GM23338 (cell line): ENCODE data around the gene FKBP5. TPM values are rescaled to one million over a fixed set of nuclear protein-coding genes. Genes with fewer than 3 reads are reported as not detected.
A peak's percentile ranks its signal among the peaks of the same experiment; 100 is the strongest.

Experiments used
- ATAC-seq: fragments of 200-7000 bp; cut with Tn5 transposase; 3 replicates; pipeline ENCODE4 v1.9.1; 2020
- DNase-seq: peaks from one replicate; pipeline ENCODE4 v3.0.0-alpha.2; 2015; ENCODE audit warnings: low spot score
- H2AFZ ChIP-seq: fragments of 200-600 bp; sonication (generic); 2 replicates; pipeline ENCODE4 v1.8.0; 2016; ENCODE audit warnings: antibody characterized with exemption, mild to moderate bottlenecking, moderate library complexity
- H3F3A ChIP-seq: fragments of 200-600 bp; sonication (generic); replicated peaks from 2 replicates; pipeline ENCODE4 v1.8.0; 2017; ENCODE audit warnings: antibody characterized with exemption, mixed run types, low read depth
- H3K27ac ChIP-seq: fragments of 200-600 bp; sonication (generic); 2 replicates; pipeline ENCODE4 v1.6.1; 2016; ENCODE audit warnings: low read depth
- H3K27me3 ChIP-seq: fragments of 200-600 bp; sonication (generic); 2 replicates; pipeline ENCODE4 v1.8.0; 2016; ENCODE audit warnings: mild to moderate bottlenecking, mixed run types, moderate library complexity; ENCODE audit not compliant: insufficient read depth
- H3K36me3 ChIP-seq: fragments of 200-600 bp; sonication (generic); 2 replicates; pipeline ENCODE4 v1.8.0; 2016; ENCODE audit warnings: mild to moderate bottlenecking; ENCODE audit not compliant: insufficient read depth
- H3K4me1 ChIP-seq: fragments of 200-600 bp; sonication (generic); 2 replicates; pipeline ENCODE4 v1.8.0; 2016; ENCODE audit warnings: mild to moderate bottlenecking, moderate library complexity; ENCODE audit not compliant: insufficient read depth
- H3K4me2 ChIP-seq: fragments of 200-600 bp; sonication (generic); 2 replicates; pipeline ENCODE4 v1.7.1; 2017; ENCODE audit warnings: mixed run types
- H3K4me3 ChIP-seq: fragments of 200-600 bp; sonication (generic); 2 replicates; pipeline ENCODE4 v1.6.1; 2016; ENCODE audit warnings: mixed run types
- H3K79me2 ChIP-seq: fragments of 200-600 bp; sonication (generic); replicated peaks from 2 replicates; pipeline ENCODE4 v1.8.0; 2017; ENCODE audit warnings: mild to moderate bottlenecking; ENCODE audit not compliant: insufficient read depth
- H3K9me2 ChIP-seq: fragments of 200-600 bp; sonication (generic); 2 replicates; pipeline ENCODE4 v1.8.0; 2017; ENCODE audit not compliant: insufficient read depth
- H4K20me1 ChIP-seq: fragments of 200-600 bp; sonication (generic); replicated peaks from 2 replicates; pipeline ENCODE4 v1.8.0; 2017; ENCODE audit warnings: mild to moderate bottlenecking; ENCODE audit not compliant: insufficient read depth
- H3K27ac Mint-ChIP-seq: 2 replicates; pipeline ENCODE4 v1.8.0; 2020; ENCODE audit warnings: inconsistent platforms, mild to moderate bottlenecking, moderate library complexity, mixed read lengths
- H3K27me3 Mint-ChIP-seq: 3 replicates; pipeline ENCODE4 v1.8.0; 2022; ENCODE audit warnings: low read depth, mild to moderate bottlenecking, moderate library complexity, mixed read lengths, inconsistent platforms; ENCODE audit not compliant: insufficient read depth, poor library complexity
- H3K36me3 Mint-ChIP-seq: 3 replicates; pipeline ENCODE4 v1.8.0; 2021; ENCODE audit warnings: low read depth, mild to moderate bottlenecking, inconsistent platforms, moderate library complexity, mixed read lengths
- H3K4me1 Mint-ChIP-seq: 3 replicates; pipeline ENCODE4 v1.8.0; 2020; ENCODE audit warnings: mild to moderate bottlenecking, inconsistent platforms, mixed read lengths
- H3K4me3 Mint-ChIP-seq: 3 replicates; pipeline ENCODE4 v1.8.0; 2021; ENCODE audit warnings: moderate library complexity, mild to moderate bottlenecking, inconsistent platforms, mixed read lengths
- H3K9me3 Mint-ChIP-seq: 3 replicates; pipeline ENCODE4 v1.8.0; 2020; ENCODE audit warnings: moderate library complexity, mild to moderate bottlenecking, inconsistent platforms, mixed read lengths
- CREB1 ChIP-seq: fragments of 250-450 bp; sonication (Bioruptor Pico); IDR thresholded peaks from 2 replicates; pipeline ENCODE4 v1.5.0; 2020; ENCODE audit warnings: low read depth, mild to moderate bottlenecking, moderate library complexity
- CTCF ChIP-seq, 2 experiments: fragments of 200-600 bp in 1 of 2; sonication (generic) in 1 of 2; conservative IDR thresholded peaks; 2 replicates each; pipeline versions ENCODE4 v1.5.1 to v1.6.1; 2016 to 2017; ENCODE audit warnings: antibody characterized with exemption in 2 of 2, low read depth in 2 of 2, mild to moderate bottlenecking in 2 of 2, moderate library complexity in 1 of 2
- EZH2phosphoT487 ChIP-seq: fragments of 200-600 bp; sonication (generic); IDR thresholded peaks from one replicate; pipeline ENCODE4 v1.8.1; 2018; ENCODE audit warnings: antibody characterized with exemption; ENCODE audit not compliant: unreplicated experiment
- ZNF462 ChIP-seq: fragments of 250-450 bp; sonication (Bioruptor Pico); IDR thresholded peaks from 2 replicates; pipeline ENCODE4 v1.5.0; 2020; ENCODE audit warnings: mild to moderate bottlenecking, moderate library complexity
- polyA plus RNA-seq: library from polyadenylated mRNA; unstranded; fragments of >200 nt; fragmentation: Nextera tagmentation; extraction: Ambion mirVana; gene quantifications from 2 replicates; pipeline ENCODE4 v1.2.1, GENCODE V29; 2016
- total RNA-seq: library from RNA; depleted of rRNA; stranded (reverse); fragments of >200 nt; shearing (Covaris generic); gene quantifications from 2 replicates; pipeline ENCODE4 v1.2.3, GENCODE V29; 2014

Gene FKBP5
- total and polyA plus RNA-seq, 2 experiments from 2014 or later = 19.8 to 28.6 TPM

GRCh38 chr6:35569011-35569461 lies 119.7 kb downstream of the FKBP5 start:
- H3K79me2 ChIP-seq = no peaks in the 10 kb centered on the region
- no peak overlapping the region for H2AFZ ChIP-seq
- no peak for TF ChIP-seq EZH2phosphoT487
- TF ChIP-seq ZNF462 = no peak
- TF ChIP-seq CREB1 (CRISPR knock-in tag) = no peak
- peak; percentile 63 to 83 for TF ChIP-seq CTCF (conservative IDR thresholded peaks at IDR 0.05; ENCODE audit: low read depth in 2 of 2)
- H3K27me3 Mint-ChIP-seq = peaks cover 9% of the 10 kb centered on the region
- H3K9me2 ChIP-seq = no peaks in the 10 kb centered on the region
- H3K4me2 ChIP-seq = no peak overlapping the region
- H3F3A ChIP-seq = no peaks in the 10 kb centered on the region
- H3K4me1 ChIP-seq = 0 out of 2 replicates have a peak, but pooled peaks cover 9% of the 10 kb centered on the region
- H3K27ac Mint-ChIP-seq = no peak overlapping the region
- no peaks in the 10 kb centered on the region for H3K27me3 ChIP-seq
- peak; percentile 97 for ATAC-seq
- H3K36me3 Mint-ChIP-seq = peaks cover 13% of the 10 kb centered on the region
- no peak overlapping the region for H3K4me3 ChIP-seq
- H3K27ac ChIP-seq = no peak overlapping the region
- no peaks in the 10 kb centered on the region for H3K36me3 ChIP-seq
- no peaks in the 10 kb centered on the region for H4K20me1 ChIP-seq
- DNase-seq = peak; percentile 72
- peaks cover 15% of the 10 kb centered on the region for H3K9me3 Mint-ChIP-seq
- no peak overlapping the region for H3K4me3 Mint-ChIP-seq
- peaks cover 8% of the 10 kb centered on the region; the same call in 2 of the 3 replicates for H3K4me1 Mint-ChIP-seq
